SJSA1 (cell line): Measurements from ENCODE around the gene IL17REL. TPM values are rescaled to one million over a fixed set of nuclear protein-coding genes. Genes with fewer than 3 reads are reported as not detected.
"Not testable (repeated sequence)": the region's sequence is repeated elsewhere in the genome, so short reads cannot be mapped to it uniquely, and the experiment has no call there.

ENCODE experiments used
- DNase-seq, 2 experiments: peaks; one replicate each; pipeline ENCODE4 v3.0.0-alpha.2; 2015 to 2020; ENCODE audit warnings: low spot score in 2 of 2, low read depth in 1 of 2
- H3K27ac ChIP-seq: fragments of 250-450 bp; sonication (Bioruptor Pico); 2 replicates; pipeline ENCODE4 v1.5.1; 2020; ENCODE audit warnings: mild to moderate bottlenecking, moderate library complexity
- H3K27me3 ChIP-seq: fragments of 250-450 bp; sonication (Bioruptor Pico); replicated peaks from 2 replicates; pipeline ENCODE4 v1.5.1; 2020; ENCODE audit warnings: mild to moderate bottlenecking, moderate library complexity
- H3K36me3 ChIP-seq: fragments of 250-450 bp; sonication (Bioruptor Pico); 2 replicates; pipeline ENCODE4 v1.5.1; 2020; ENCODE audit warnings: mild to moderate bottlenecking
- H3K4me1 ChIP-seq: fragments of 250-450 bp; sonication (Bioruptor Pico); replicated peaks from 2 replicates; pipeline ENCODE4 v1.6.1; 2021; ENCODE audit warnings: mild to moderate bottlenecking
- H3K4me3 ChIP-seq: fragments of 250-450 bp; sonication (Bioruptor Pico); 2 replicates; pipeline ENCODE4 v1.5.1; 2020; ENCODE audit warnings: mild to moderate bottlenecking
- H3K9me3 ChIP-seq: fragments of 250-450 bp; sonication (Bioruptor Pico); replicated peaks from 2 replicates; pipeline ENCODE4 v1.5.1; 2020; ENCODE audit warnings: mild to moderate bottlenecking
- total RNA-seq: library from RNA; depleted of rRNA; stranded (reverse); fragments of >200 nt; shearing (Covaris generic); gene quantifications from 2 replicates; pipeline ENCODE4 v1.2.3, GENCODE V29; 2014

The IL17REL gene
- total RNA-seq, 1 experiment from 2014 or later: not detected

GRCh38 chr22:49997932-49998717 lies 14.4 kb downstream of the IL17REL start:
- DNase-seq: no peak
- Histone ChIP-seq H3K9me3 (no peaks in the 10 kb centered on the region), H3K4me1 (no peaks in the 10 kb centered on the region), H3K27ac (no peak overlapping the region), H3K4me3 (no peak overlapping the region), H3K36me3 (no peaks in the 10 kb centered on the region), H3K27me3 (no peaks in the 10 kb centered on the region)

DNA sequence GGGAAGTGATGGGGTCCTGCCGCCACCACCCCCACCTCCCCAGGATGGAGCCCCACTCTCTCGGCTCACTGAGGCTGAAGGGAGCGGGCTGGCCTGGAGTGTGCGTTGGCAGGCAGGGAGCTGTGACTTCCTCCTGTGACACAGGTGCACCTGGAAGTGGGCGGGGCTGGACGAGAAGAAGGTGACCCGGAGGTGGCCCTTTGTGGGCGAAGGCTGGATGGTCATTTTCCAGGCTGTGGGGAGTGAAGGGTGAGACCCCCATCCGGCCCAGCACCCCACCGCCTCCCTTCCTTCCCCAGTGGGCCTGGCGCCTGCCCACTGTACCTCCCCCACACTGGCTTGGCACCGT lies 15.3 kb downstream of the IL17REL start:
- Histone ChIP-seq H3K4me1 (no peaks in the 10 kb centered on the region), H3K27ac (no peak overlapping the region), H3K27me3 (no peaks in the 10 kb centered on the region), H3K9me3 (no peaks in the 10 kb centered on the region), H3K4me3 (no peak overlapping the region), H3K36me3 (no peaks in the 10 kb centered on the region)
- DNase-seq: no peak

DNA sequence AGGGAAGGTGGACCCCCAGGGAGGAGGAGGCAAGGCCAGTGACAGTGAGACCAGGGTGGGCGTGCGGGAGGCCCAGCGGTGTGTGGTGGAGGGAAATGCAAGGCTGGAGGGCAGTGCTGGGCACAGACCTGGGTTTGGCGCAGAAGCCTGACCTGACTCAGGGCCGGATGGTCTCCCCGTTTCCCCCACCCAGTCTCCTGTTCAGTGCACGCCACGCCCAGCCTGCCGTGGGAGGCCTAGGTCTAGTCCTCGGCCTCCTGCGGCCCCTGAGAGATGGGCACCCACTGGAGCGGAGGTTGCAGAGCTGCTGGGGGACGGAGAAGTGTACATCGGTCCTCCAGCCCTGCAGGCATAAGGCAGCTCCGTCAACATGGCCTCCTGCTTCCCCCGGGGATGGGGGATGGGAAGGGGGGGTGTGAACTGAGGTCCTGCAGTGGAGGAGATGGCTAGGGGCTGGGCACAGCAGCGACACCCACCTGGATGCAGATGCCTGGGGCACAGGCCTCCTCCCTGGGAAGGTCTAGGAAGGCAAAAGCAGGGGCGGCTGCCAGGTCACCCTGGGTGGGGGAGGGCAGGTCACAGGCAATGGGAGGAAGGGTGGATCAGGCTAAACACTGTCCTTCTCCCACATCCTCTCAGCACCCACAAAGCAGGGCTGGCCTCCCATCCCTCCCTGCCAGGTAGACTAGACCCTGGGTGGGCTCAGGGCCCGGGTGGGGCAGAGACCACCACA lies 15.9 kb downstream of the IL17REL start:
- Histone ChIP-seq H3K27ac (no peak overlapping the region), H3K27me3 (no peaks in the 10 kb centered on the region), H3K4me3 (no peak overlapping the region)

DNA sequence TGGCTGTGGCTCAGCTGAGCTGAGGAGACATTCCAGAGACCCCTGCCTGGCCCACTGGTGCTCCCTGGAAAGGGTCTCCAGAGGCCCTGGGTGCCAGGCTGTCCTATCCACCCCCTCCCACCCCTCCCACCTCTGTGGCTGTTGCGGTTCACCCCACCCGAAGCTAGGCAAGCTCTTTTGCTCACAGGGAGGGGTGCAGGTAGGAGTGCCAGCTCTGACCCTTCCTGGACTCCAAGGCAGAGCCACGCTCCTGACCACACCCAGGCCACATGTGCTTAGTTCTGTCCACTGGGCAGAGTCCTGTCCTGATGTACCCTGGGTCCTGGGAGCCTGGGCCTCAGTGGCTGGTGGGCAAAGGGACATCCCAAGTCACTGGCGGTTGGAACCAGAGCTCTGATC lies 16.4 kb downstream of the IL17REL start:
- H3K27me3 ChIP-seq: no peaks in the 10 kb centered on the region
- no peak overlapping the region for H3K4me3 ChIP-seq
- DNase-seq: no peak
- H3K36me3 ChIP-seq: no peaks in the 10 kb centered on the region
- no peak overlapping the region for H3K27ac ChIP-seq
- 0 out of 2 replicates have a peak, but pooled peaks cover 1% of the 10 kb centered on the region for H3K9me3 ChIP-seq
- no peaks in the 10 kb centered on the region for H3K4me1 ChIP-seq

More for the DNA sequence above, 15.9 kb downstream of the IL17REL start:
- DNase-seq: no peak
- Histone ChIP-seq H3K4me1 (no peaks in the 10 kb centered on the region), H3K36me3 (no peaks in the 10 kb centered on the region), H3K9me3 (no peaks in the 10 kb centered on the region)

GRCh38 chr22:49995361-49996118 lies 17.0 kb downstream of the IL17REL start:
- Histone ChIP-seq H3K27ac (no peak overlapping the region), H3K27me3 (no peaks in the 10 kb centered on the region), H3K9me3 (0 out of 2 replicates have a peak, but pooled peaks cover 4% of the 10 kb centered on the region), H3K4me3 (no peak overlapping the region), H3K36me3 (no peaks in the 10 kb centered on the region), H3K4me1 (no peaks in the 10 kb centered on the region)
- no peak for DNase-seq

GRCh38 chr22:49995041-49995360 lies 17.6 kb downstream of the IL17REL start:
- no peaks in the 10 kb centered on the region for H3K36me3 ChIP-seq
- no peak overlapping the region for H3K4me3 ChIP-seq
- no peaks in the 10 kb centered on the region for H3K4me1 ChIP-seq
- H3K9me3 ChIP-seq: 0 out of 2 replicates have a peak, but pooled peaks cover 4% of the 10 kb centered on the region
- DNase-seq: no peak
- H3K27ac ChIP-seq: no peak overlapping the region
- no peaks in the 10 kb centered on the region for H3K27me3 ChIP-seq

DNA sequence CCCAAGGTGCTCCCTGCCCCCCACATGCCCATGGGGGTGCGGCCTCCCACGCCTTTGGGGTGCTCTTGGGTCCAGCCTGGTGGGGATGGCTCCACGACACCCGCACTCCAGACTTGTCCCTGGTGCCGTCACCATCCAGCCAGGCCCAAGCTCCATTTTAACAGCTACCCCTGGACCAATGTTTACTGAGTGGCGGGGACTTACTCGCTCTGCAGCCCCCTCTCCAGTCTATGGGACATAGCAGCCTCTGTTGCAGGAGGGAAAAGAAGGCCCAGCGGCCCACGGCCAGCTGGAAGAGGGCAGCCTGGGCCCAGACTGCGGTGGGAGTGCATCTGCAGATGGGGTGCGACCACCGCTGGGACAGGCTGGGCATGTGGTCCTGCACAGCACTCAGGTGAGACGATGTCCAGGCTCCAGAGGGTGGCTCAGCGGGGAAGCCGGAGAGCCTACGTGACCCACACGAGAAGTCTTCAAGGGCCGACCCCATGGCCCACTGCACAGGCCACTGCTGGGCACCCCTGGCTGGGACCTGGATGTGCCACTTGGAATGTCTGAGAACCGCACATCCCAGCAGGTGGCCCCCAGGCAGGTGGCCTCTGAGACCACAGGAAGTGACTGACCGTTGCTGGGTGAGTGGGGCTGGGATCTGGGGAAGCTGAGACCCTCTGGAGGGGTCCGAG lies 18.1 kb downstream of the IL17REL start:
- Histone ChIP-seq H3K9me3 (0 out of 2 replicates have a peak, but pooled peaks cover 4% of the 10 kb centered on the region), H3K4me3 (no peak overlapping the region), H3K27me3 (no peaks in the 10 kb centered on the region), H3K4me1 (no peaks in the 10 kb centered on the region), H3K36me3 (no peaks in the 10 kb centered on the region), H3K27ac (no peak overlapping the region)
- no peak for DNase-seq

- no peak overlapping the region for H3K4me3 ChIP-seq
- H3K9me3 ChIP-seq: 0 out of 2 replicates have a peak, but pooled peaks cover 4% of the 10 kb centered on the region
- no peaks in the 10 kb centered on the region for H3K27me3 ChIP-seq
- H3K36me3 ChIP-seq: no peaks in the 10 kb centered on the region
- H3K27ac ChIP-seq: no peak overlapping the region
- H3K4me1 ChIP-seq: no peaks in the 10 kb centered on the region
- no peak for DNase-seq
Observed at GRCh38 chr22:49993649-49994360, 18.8 kb downstream of the IL17REL start.

DNA sequence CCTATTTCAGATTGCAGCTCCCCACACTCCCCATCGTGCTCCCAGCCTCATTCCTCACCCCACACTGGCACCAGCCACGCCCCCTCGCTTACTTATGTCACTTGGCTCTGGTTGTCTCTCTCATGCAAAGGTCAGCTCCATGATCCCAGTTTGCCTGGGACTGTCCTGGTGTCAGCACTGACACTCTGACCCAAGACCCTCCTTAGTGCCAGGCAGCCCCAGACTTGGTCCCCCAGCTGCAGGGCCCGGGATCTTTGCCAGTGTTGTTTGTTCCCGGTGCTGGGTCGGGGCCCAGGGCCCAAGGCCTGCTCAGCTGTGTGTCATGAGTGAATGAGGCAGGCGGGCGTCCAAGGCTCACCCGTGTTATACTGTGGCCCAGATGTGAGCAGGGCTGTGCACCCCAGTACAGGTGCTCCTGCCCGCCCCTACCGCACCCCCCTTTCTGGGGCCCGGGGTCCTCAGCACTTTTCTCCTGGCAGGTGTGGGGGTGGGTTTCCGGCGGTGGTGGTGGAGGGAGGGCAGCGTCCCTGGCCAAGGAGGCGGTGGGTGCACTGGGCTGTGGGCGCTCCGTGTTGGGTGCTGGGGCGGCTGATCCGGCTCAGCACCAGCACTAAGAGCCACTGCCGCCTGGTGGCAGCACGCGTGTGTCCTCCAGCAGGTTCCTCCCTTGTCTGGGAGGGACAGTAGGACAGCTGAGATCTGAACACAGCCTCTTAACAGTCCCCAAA lies 19.5 kb downstream of the IL17REL start:
- Histone ChIP-seq H3K27ac (no peak overlapping the region), H3K4me1 (no peaks in the 10 kb centered on the region), H3K27me3 (no peaks in the 10 kb centered on the region), H3K4me3 (no peak overlapping the region), H3K36me3 (no peaks in the 10 kb centered on the region), H3K9me3 (0 out of 2 replicates have a peak, but pooled peaks cover 4% of the 10 kb centered on the region)
- DNase-seq: peak in 1 of 2 experiments; percentile 53

DNA sequence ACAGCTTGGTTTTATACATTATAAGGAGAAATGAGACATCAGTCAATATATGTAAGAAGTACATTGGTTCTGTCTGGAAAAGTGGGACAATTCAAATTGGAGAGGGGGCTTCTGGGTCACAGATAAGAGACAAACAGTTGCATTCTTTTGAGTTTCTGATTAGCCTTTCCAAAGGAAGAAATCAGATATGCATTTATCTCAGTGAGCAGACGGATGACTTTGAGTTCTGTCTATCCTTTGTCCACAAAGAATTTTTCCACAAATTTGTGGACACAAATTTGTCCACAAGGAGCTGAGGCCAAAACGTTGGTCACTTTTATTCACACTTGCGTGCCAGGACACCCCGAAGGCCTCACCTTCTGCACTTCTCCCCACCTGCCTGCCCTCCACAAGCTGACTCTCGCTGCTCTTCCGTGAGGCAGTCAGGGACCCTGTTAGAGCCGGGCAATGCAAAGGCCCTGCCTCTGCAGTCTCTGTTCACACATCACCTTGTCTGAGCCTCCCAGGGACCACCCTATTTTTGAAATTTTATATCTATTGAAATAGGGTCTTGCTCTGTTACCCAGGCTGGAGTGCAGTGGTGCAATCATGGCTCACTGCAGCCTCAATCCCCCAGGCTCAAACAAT lies 20.5 kb downstream of the IL17REL start:
- H3K27ac ChIP-seq: no peak overlapping the region
- H3K36me3 ChIP-seq: no peaks in the 10 kb centered on the region
- H3K4me3 ChIP-seq: no peak overlapping the region
- peaks cover 4% of the 10 kb centered on the region; the same call in 1 of the 2 replicates for H3K9me3 ChIP-seq
- no peaks in the 10 kb centered on the region for H3K27me3 ChIP-seq
- H3K4me1 ChIP-seq: no peaks in the 10 kb centered on the region
- no peak for DNase-seq

DNA sequence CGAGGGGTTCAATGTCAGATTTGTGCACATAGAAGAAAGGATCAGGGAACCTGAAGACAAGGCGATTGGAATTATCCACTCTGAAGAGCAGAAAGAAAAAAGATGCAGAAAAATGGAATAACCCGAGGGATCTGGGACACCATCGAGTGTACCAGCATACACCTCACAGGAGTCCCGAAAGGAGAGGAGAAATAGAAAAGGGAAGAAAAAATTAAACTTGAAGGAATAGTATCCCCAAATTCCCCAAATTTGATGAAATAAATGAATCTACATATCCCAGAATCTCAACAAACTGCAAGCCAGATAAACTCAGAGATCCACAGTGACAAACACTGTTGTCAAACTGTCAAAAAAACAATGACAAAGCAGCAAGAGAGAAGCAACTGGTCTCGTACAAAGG lies 21.4 kb downstream of the IL17REL start:
- Histone ChIP-seq H3K9me3 (peaks cover 8% of the 10 kb centered on the region), H3K4me1 (no peaks in the 10 kb centered on the region), H3K27me3 (no peaks in the 10 kb centered on the region), H3K27ac (no peak overlapping the region), H3K4me3 (no peak overlapping the region), H3K36me3 (no peaks in the 10 kb centered on the region)
- DNase-seq: no peak

- not testable (repeated sequence) for H3K36me3 ChIP-seq
Observed at GRCh38 chr22:49989826-49990225, 22.7 kb downstream of the IL17REL start.

More at GRCh38 chr22:49989826-49990225, 22.7 kb downstream of the IL17REL start:
- not testable (repeated sequence) for H3K4me1 ChIP-seq, DNase-seq, H3K27ac ChIP-seq, H3K27me3 ChIP-seq, H3K4me3 ChIP-seq
- H3K9me3 ChIP-seq: peaks cover 12% of the 10 kb centered on the region
